Ascending aorta (tissue), 2 donors: ENCODE data around the gene SMIM22. TPM values are rescaled to one million over a fixed set of nuclear protein-coding genes. Genes with fewer than 3 reads are reported as not detected.

Source experiments
- DNase-seq, 2 donors: peaks; one replicate each; pipeline ENCODE4 v3.0.0-alpha.2; 2019; ENCODE audit warnings: low spot score in 2 of 2
- H3K27ac ChIP-seq, 2 donors: fragments of 200-600 bp; sonication (generic); one replicate each; pipeline ENCODE4 v1.5.1; 2016 to 2017; ENCODE audit warnings: mild to moderate bottlenecking in 1 of 2
- H3K27me3 ChIP-seq: fragments of 200-600 bp; sonication (generic); one replicate; pipeline ENCODE4 v1.5.1; 2017
- H3K36me3 ChIP-seq, 2 donors: fragments of 200-600 bp; sonication (generic); one replicate each; pipeline ENCODE4 v1.5.1; 2016
- H3K4me1 ChIP-seq, 2 donors: fragments of 200-600 bp; sonication (generic); one replicate each; pipeline ENCODE4 v1.5.1; 2016 to 2017; ENCODE audit warnings: mild to moderate bottlenecking in 1 of 2
- H3K4me3 ChIP-seq, 2 donors: fragments of 200-600 bp; sonication (generic); one replicate each; pipeline ENCODE4 v1.5.1; 2016 to 2017; ENCODE audit warnings: mild to moderate bottlenecking in 1 of 2
- H3K9me3 ChIP-seq, 2 donors: fragments of 200-600 bp; sonication (generic); one replicate each; pipeline ENCODE4 v1.5.1; 2016
- CTCF ChIP-seq, 3 experiments: fragments of 200-600 bp in 2 of 3; fragments of 450-650 bp in 1 of 3; sonication (generic) in 2 of 3; IDR thresholded peaks; one replicate each; pipeline ENCODE4 v1.5.1; 2016 to 2019; ENCODE audit warnings: antibody characterized with exemption in 3 of 3, mild to moderate bottlenecking in 1 of 3, moderate library complexity in 1 of 3
- intact Hi-C: fragments of 100-400 bp; cut with DNase I; formaldehyde crosslinking; loops from one replicate; pipeline ENCODE4 v1.15.1; 2023
- total RNA-seq: library from RNA; depleted of rRNA; stranded (reverse); fragments of >200 nt; gene quantifications from one replicate; pipeline ENCODE4 v1.1.0, GENCODE V29; 2016

SMIM22 gene
- total RNA-seq, 1 donor from 2014 or later: not detected

GRCh38 chr16:4749700-4750257 is 45.4 kb upstream of the SMIM22 start:
- intact Hi-C loops: no loop called here
- no peaks in the 10 kb centered on the region for H3K9me3 ChIP-seq
- no peak overlapping the region for H3K4me3 ChIP-seq
- DNase-seq: no peak
- H3K27me3 ChIP-seq: no peaks in the 10 kb centered on the region
- peaks cover 41 to 57% of the 10 kb centered on the region in 2 donors for H3K36me3 ChIP-seq
- H3K27ac ChIP-seq: no peak overlapping the region
- H3K4me1 ChIP-seq: peaks cover 0 to 3% of the 10 kb centered on the region in 2 donors
- no peak for TF ChIP-seq CTCF (IDR thresholded peaks at IDR 0.05)

- Histone ChIP-seq H3K9me3 (no peaks in the 10 kb centered on the region), H3K27me3 (no peaks in the 10 kb centered on the region), H3K4me3 (no peak overlapping the region), H3K36me3 (peaks cover 52 to 67% of the 10 kb centered on the region in 2 donors), H3K4me1 (peaks cover 0 to 3% of the 10 kb centered on the region in 2 donors), H3K27ac (no peak overlapping the region)
- DNase-seq: no peak
- intact Hi-C loops: no loop called here
- no peak for TF ChIP-seq CTCF (IDR thresholded peaks at IDR 0.05)
Measured at GRCh38 chr16:4750896-4751295, 44.3 kb upstream of the SMIM22 start.

- H3K27me3 ChIP-seq: no peaks in the 10 kb centered on the region
- no peaks in the 10 kb centered on the region for H3K4me1 ChIP-seq
- no peak for TF ChIP-seq CTCF (IDR thresholded peaks at IDR 0.05)
- no peaks in the 10 kb centered on the region for H3K9me3 ChIP-seq
- peaks cover 67 to 80% of the 10 kb centered on the region in 2 donors for H3K36me3 ChIP-seq
- no peak for DNase-seq
- no peak overlapping the region for H3K27ac ChIP-seq
- no peak overlapping the region for H3K4me3 ChIP-seq
- intact Hi-C loops: no loop called here
Measured at GRCh38 chr16:4752351-4753100, 42.6 kb upstream of the SMIM22 start.

GRCh38 chr16:4753227-4753626 is 41.9 kb upstream of the SMIM22 start:
- intact Hi-C loops: no loop called here
- TF ChIP-seq CTCF (IDR thresholded peaks at IDR 0.05): no peak
- no peaks in the 10 kb centered on the region for H3K4me1 ChIP-seq
- H3K27me3 ChIP-seq: no peaks in the 10 kb centered on the region
- H3K4me3 ChIP-seq: no peak overlapping the region
- no peaks in the 10 kb centered on the region for H3K9me3 ChIP-seq
- H3K27ac ChIP-seq: no peak overlapping the region
- H3K36me3 ChIP-seq: peaks cover 74 to 87% of the 10 kb centered on the region in 2 donors
- no peak for DNase-seq

- no peak overlapping the region for H3K27ac ChIP-seq
- H3K4me1 ChIP-seq: no peaks in the 10 kb centered on the region
- DNase-seq: no peak
- H3K4me3 ChIP-seq: no peak overlapping the region
- no peak for TF ChIP-seq CTCF (IDR thresholded peaks at IDR 0.05)
- no peaks in the 10 kb centered on the region for H3K27me3 ChIP-seq
- intact Hi-C loops: no loop called here
- H3K9me3 ChIP-seq: no peaks in the 10 kb centered on the region
- peaks cover 88 to 91% of the 10 kb centered on the region in 2 donors for H3K36me3 ChIP-seq
Measured at GRCh38 chr16:4754865-4755264, 40.3 kb upstream of the SMIM22 start.
